ENCODE measurements around the gene RNF141. TPM values are rescaled to one million over a fixed set of nuclear protein-coding genes. Genes with fewer than 3 reads are reported as not detected.

Gene RNF141
- total and polyA plus RNA-seq, 2 donors (not counting 3 experiments of a cell fraction or from before 2014, with no cell fraction given) = 9.4 to 32.4 TPM

DNA sequence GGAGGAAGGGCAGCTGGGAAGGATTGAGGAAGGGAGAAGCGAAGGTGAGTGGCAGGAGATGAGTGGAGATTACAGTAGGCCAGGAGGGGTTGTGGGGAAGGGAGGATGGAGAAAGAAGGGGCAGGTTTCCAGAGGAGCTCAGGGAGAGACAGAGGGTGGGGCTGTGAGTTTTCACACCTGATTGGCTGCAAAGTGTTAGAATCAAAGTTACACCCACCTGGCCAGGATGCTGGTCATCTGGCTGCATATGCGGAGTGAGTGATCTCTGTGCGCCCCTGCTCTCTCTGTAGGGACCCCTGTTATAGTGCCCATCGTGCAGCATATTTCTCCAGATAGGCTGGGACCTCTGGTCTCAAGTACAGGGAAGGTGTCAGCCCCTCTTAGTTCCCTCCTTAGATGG, 67.6 kb downstream of the RNF141 start:
- no peaks in the 10 kb centered on the region for H3K27me3 ChIP-seq (ENCODE audit: control insufficient read depth in 2 of 2, insufficient read depth in 2 of 2, low read length in 2 of 2)
- H3K4me3 ChIP-seq (replicated peaks in 1 of 3; ENCODE audit: insufficient read depth in 1 of 3, low read depth in 1 of 3, low read length in 3 of 3) = no peak overlapping the region
- dilution Hi-C loops (cut with MboI; ENCODE audit: extremely low pct_ligation_motif_present, low sequenced_read_pairs) = no loop called here
- H3K4me2 ChIP-seq (ENCODE audit: insufficient read depth, low read length) = no peak overlapping the region
- BruUV-seq (replicated peaks) = no TSS peak
- no peaks in the 10 kb centered on the region for H3K9me1 ChIP-seq (replicated peaks; ENCODE audit: control insufficient read depth, extremely low read depth, insufficient read depth, low read length)
- no peaks in the 10 kb centered on the region for H3K9me3 ChIP-seq (replicated peaks; ENCODE audit: control insufficient read depth, insufficient read depth, low read length)
- H3K27ac ChIP-seq (ENCODE audit: insufficient read depth, low read depth, low read length) = no peak overlapping the region
- no peaks in the 10 kb centered on the region for H4K20me1 ChIP-seq (replicated peaks; ENCODE audit: control insufficient read depth, extremely low read depth, insufficient read depth, low read length)
- POLR2A ChIA-PET = no interaction called here
- no peaks in the 10 kb centered on the region for H3K79me2 ChIP-seq (ENCODE audit: control insufficient read depth, insufficient read depth, low read length)
- intact Hi-C loops (cut with micrococcal nuclease) = no loop called here
- no peak for TF ChIP-seq FOS (IDR thresholded peaks at IDR 0.05; ENCODE audit: borderline replicate concordance, insufficient read depth, low read length)
- CTCF ChIA-PET = no interaction called here
- no peak overlapping the region for H2AFZ ChIP-seq (ENCODE audit: low read depth, low read length)
- H3K9ac ChIP-seq (replicated peaks; ENCODE audit: extremely low read depth, insufficient read depth, low read length) = no peak overlapping the region
- no peak for DNase-seq (ENCODE audit: low read depth, low spot score)
- FAIRE-seq = no peak
- no peaks in the 10 kb centered on the region for H3K4me1 ChIP-seq (ENCODE audit: control insufficient read depth, extremely low read depth, insufficient read depth, low read length)
- H3K36me3 ChIP-seq (ENCODE audit: control insufficient read depth in 2 of 2, extremely low read depth in 1 of 2, insufficient read depth in 2 of 2, low read length in 2 of 2) = no peaks in the 10 kb centered on the region

DNA sequence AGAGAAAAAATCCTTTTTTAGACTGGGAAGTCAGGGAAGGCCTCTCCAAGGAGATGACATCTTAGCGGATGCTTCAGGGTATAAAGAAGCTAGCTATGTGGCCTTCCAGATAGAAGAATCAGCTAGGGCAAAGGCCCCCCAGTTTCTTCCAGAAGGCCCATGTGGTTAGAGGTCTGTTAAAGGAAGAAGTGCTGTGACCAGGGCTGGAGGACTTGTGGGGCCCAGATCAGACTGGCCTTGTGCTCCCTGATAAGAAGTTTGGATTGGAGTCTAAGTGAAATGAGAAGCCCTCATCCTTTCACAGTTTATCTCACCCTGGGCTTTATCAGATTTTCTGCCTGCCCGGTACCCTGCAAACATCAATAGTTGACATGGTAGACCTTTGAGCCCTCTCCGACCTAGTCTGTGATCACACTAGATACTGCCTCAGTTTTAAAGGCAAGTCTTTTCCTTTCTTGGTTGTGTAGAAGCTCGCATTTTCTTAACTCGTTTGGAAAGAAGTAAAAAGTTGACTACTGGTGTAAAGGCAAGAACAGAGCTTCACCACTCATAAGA, 78.2 kb downstream of the RNF141 start:
- Histone ChIP-seq H3K4me2 (ENCODE audit: insufficient read depth, low read length) (no peak overlapping the region), H3K9me1 (replicated peaks; ENCODE audit: control insufficient read depth, extremely low read depth, insufficient read depth, low read length) (no peaks in the 10 kb centered on the region), H3K4me3 (replicated peaks in 1 of 3; ENCODE audit: insufficient read depth in 1 of 3, low read depth in 1 of 3, low read length in 3 of 3) (no peak overlapping the region), H3K27me3 (ENCODE audit: control insufficient read depth in 2 of 2, insufficient read depth in 2 of 2, low read length in 2 of 2) (peaks cover 3% of the 10 kb centered on the region in 2 experiments), H3K9ac (replicated peaks; ENCODE audit: extremely low read depth, insufficient read depth, low read length) (no peak overlapping the region), H2AFZ (ENCODE audit: low read depth, low read length) (no peak overlapping the region), H4K20me1 (replicated peaks; ENCODE audit: control insufficient read depth, extremely low read depth, insufficient read depth, low read length) (no peaks in the 10 kb centered on the region), H3K79me2 (ENCODE audit: control insufficient read depth, insufficient read depth, low read length) (no peaks in the 10 kb centered on the region), H3K36me3 (ENCODE audit: control insufficient read depth in 2 of 2, extremely low read depth in 1 of 2, insufficient read depth in 2 of 2, low read length in 2 of 2) (no peaks in the 10 kb centered on the region), H3K4me1 (ENCODE audit: control insufficient read depth, extremely low read depth, insufficient read depth, low read length) (peaks cover 2% of the 10 kb centered on the region), H3K9me3 (replicated peaks; ENCODE audit: control insufficient read depth, insufficient read depth, low read length) (no peaks in the 10 kb centered on the region), H3K27ac (ENCODE audit: insufficient read depth, low read depth, low read length) (no peak overlapping the region)
- dilution Hi-C loops (cut with MboI; ENCODE audit: extremely low pct_ligation_motif_present, low sequenced_read_pairs) (no loop called here), intact Hi-C loops (cut with micrococcal nuclease) (no loop called here)
- POLR2A ChIA-PET = no interaction called here
- BruUV-seq (replicated peaks) = no TSS peak
- DNase-seq (ENCODE audit: low read depth, low spot score) (no peak), FAIRE-seq (no peak)
- CTCF ChIA-PET = no interaction called here
- TF ChIP-seq, protein P1, sequence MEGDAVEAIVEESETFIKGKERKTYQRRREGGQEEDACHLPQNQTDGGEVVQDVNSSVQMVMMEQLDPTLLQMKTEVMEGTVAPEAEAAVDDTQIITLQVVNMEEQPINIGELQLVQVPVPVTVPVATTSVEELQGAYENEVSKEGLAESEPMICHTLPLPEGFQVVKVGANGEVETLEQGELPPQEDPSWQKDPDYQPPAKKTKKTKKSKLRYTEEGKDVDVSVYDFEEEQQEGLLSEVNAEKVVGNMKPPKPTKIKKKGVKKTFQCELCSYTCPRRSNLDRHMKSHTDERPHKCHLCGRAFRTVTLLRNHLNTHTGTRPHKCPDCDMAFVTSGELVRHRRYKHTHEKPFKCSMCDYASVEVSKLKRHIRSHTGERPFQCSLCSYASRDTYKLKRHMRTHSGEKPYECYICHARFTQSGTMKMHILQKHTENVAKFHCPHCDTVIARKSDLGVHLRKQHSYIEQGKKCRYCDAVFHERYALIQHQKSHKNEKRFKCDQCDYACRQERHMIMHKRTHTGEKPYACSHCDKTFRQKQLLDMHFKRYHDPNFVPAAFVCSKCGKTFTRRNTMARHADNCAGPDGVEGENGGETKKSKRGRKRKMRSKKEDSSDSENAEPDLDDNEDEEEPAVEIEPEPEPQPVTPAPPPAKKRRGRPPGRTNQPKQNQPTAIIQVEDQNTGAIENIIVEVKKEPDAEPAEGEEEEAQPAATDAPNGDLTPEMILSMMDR (IDR thresholded peaks at IDR 0.05; ENCODE audit: extremely low read depth in 1 of 2, insufficient read depth in 1 of 2, low read depth in 1 of 2, low read length in 2 of 2) = no peak
- TF ChIP-seq POLR2AphosphoS5 (IDR thresholded peaks at IDR 0.05; ENCODE audit: insufficient read depth, low read depth, low read length) (no peak), MYC (IDR thresholded peaks at IDR 0.05; ENCODE audit: low read depth, low read length) (no peak), EZH2 (IDR thresholded peaks at IDR 0.05; ENCODE audit: borderline replicate concordance, low read depth, low read length, severe bottlenecking) (no peak), GATA2 (IDR thresholded peaks at IDR 0.05; ENCODE audit: insufficient read depth, insufficient read length, low read depth, low read length) (no peak), POLR2A (IDR thresholded peaks at IDR 0.05; ENCODE audit: low read depth, low read length) (no peak), FOS (IDR thresholded peaks at IDR 0.05; ENCODE audit: borderline replicate concordance, insufficient read depth, low read length) (no peak), JUN (IDR thresholded peaks at IDR 0.05; ENCODE audit: borderline replicate concordance, insufficient read depth, insufficient read length, low read depth) (no peak)
- TF ChIP-seq, protein P2, sequence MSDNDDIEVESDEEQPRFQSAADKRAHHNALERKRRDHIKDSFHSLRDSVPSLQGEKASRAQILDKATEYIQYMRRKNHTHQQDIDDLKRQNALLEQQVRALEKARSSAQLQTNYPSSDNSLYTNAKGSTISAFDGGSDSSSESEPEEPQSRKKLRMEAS (IDR thresholded peaks at IDR 0.05; ENCODE audit: insufficient read depth, insufficient read length) = no peak
